GM06990 (cell line): Measurements from ENCODE around the gene PCCB.
"Not testable (repeated sequence)": the region's sequence is repeated elsewhere in the genome, so short reads cannot be mapped to it uniquely, and the experiment has no call there.

Experiments used
- DNase-seq: peaks from one replicate; pipeline ENCODE4 v3.0.0-alpha.2; 2011; ENCODE audit not compliant: insufficient read length; ENCODE audit errors: extremely low read depth
- H3K27me3 ChIP-seq: replicated peaks from 2 replicates; pipeline ENCODE4 v1.6.0; 2011; ENCODE audit warnings: low read length; ENCODE audit not compliant: control insufficient read depth, insufficient read depth
- H3K36me3 ChIP-seq: 2 replicates; pipeline ENCODE4 v1.5.1; 2011; ENCODE audit warnings: low read length; ENCODE audit not compliant: control insufficient read depth, insufficient read depth
- H3K4me3 ChIP-seq: replicated peaks from 2 replicates; pipeline ENCODE4 v1.5.1; 2011; ENCODE audit warnings: low read depth, mild to moderate bottlenecking, control low read depth, low read length
- CTCF ChIP-seq: IDR thresholded peaks from 2 replicates; pipeline ENCODE4 v1.5.1; 2011; ENCODE audit warnings: low read length, control low read depth, mild to moderate bottlenecking, inconsistent platforms; ENCODE audit not compliant: insufficient read depth, poor library complexity, severe bottlenecking

PCCB gene

DNA sequence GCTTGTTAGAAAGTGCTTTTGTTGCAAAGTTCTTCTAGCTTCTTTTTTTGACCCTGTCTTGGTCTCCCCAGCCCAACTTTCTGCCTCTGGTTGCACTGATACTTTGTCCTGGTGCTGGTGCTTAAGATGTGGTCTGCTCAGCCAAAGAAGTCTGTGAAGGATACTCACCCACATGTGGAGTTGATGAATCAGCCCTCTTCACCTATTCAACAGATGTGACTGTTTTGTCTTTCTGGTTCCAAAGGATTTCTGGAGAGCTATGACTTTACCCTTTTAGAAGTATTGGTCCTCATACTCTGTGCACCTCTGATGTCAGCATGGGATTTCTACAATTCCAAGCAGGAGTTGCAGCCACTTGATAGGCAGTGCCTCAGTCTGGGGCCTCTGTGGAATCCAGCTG lies 84.1 kb downstream of the PCCB start:
- TF ChIP-seq CTCF: no peak
- Histone ChIP-seq H3K27me3 (no peaks in the 10 kb centered on the region), H3K4me3 (no peak overlapping the region), H3K36me3 (peaks cover 13% of the 10 kb centered on the region)
- no peak for DNase-seq

GRCh38 chr3:136334726-136335125 lies 84.6 kb downstream of the PCCB start:
- not testable (repeated sequence) for H3K27me3 ChIP-seq, H3K4me3 ChIP-seq, DNase-seq
- H3K36me3 ChIP-seq: peaks cover 11% of the 10 kb centered on the region

DNA sequence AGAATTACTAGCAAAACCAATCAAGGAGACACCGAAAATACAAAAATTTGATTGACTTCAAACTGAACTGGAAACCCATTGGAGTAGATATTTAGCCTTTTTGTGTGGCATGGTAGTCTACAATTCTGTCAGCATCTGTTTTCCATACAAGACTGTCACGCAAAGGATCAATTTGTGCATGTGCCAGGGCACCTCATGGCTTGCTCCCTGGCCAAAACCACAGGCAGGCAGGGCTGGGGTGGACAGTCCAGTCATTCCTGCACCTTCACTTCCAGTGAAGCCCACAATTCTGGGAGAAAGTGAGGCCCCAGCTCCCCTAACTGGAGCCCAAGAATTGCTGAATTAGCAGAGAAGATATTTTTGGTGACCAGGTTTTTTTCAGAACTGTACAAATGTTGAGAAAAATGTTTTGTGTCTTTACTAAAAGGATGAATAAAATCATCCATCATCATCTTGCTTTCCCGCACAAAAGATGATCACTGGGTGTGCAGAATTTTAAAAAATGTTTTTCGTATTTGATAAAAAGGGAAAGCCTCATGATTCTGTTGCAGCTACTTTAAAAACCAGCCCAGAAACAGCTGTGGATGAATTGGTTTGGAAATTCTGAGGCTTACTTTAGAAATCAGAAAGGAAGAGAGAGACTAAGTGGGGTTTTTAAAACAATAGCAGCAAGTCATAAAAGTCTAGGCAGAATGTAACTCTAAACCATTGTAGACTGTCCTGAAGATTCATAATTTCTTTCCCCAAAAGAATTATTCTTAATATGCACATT lies 86.4 kb downstream of the PCCB start:
- DNase-seq: no peak
- TF ChIP-seq CTCF: no peak
- Histone ChIP-seq H3K27me3 (no peaks in the 10 kb centered on the region), H3K36me3 (peaks cover 11% of the 10 kb centered on the region), H3K4me3 (no peak overlapping the region)

GRCh38 chr3:136343446-136343845 lies 93.3 kb downstream of the PCCB start:
- no peak for TF ChIP-seq CTCF
- Histone ChIP-seq H3K36me3 (no peaks in the 10 kb centered on the region; the same call in none of the 2 replicates), H3K4me3 (no peak overlapping the region), H3K27me3 (no peaks in the 10 kb centered on the region)
- no peak for DNase-seq

- TF ChIP-seq CTCF: no peak
- no peaks in the 10 kb centered on the region for H3K27me3 ChIP-seq
- DNase-seq: no peak
- H3K36me3 ChIP-seq: no peaks in the 10 kb centered on the region; the same call in none of the 2 replicates
- H3K4me3 ChIP-seq: no peak overlapping the region
These were observed 93.9 kb downstream of the PCCB start for GRCh38 chr3:136343873-136344555.

GRCh38 chr3:136346486-136346885 lies 96.3 kb downstream of the PCCB start:
- no peaks in the 10 kb centered on the region for H3K27me3 ChIP-seq
- no peak overlapping the region for H3K4me3 ChIP-seq
- no peak for DNase-seq
- no peak for TF ChIP-seq CTCF
- no peaks in the 10 kb centered on the region; the same call in 1 of the 2 replicates for H3K36me3 ChIP-seq
